ENCODE results near the gene TCP11.

TCP11 gene

DNA sequence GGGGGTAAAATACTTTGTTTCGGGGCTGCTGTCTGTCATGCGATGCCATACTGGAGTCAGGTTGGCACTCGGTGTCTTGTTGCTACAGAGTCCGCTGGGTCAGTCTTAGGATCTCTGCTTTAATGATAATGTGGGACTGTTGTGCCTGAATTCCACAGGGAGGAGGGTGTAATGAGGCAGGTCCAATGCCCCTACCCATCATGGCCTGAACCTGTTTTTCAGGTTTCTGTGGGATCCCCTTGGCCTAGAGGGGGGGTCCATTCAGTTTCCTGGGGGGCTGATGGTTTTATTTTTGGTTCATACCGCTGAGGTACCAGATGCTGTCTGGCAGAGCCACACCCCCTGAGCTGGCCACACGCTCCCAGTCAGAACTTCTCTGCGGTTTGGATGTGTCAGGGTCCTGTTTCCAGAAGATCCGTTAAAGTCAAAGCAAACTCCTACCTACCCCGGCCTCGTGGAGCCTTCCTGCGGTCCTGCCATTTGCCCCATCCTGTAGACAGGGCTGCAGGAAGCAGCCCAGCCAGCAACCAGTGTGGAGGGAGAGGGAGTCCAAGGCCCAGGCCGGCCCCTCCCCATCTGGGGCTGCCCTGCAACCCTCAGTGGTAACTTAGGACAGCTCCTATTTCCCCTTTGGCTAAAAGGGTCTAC is 69.7 kb downstream of the TCP11 start:
- DNase-seq (ENCODE audit: low read depth, low spot score) = no peak

DNA sequence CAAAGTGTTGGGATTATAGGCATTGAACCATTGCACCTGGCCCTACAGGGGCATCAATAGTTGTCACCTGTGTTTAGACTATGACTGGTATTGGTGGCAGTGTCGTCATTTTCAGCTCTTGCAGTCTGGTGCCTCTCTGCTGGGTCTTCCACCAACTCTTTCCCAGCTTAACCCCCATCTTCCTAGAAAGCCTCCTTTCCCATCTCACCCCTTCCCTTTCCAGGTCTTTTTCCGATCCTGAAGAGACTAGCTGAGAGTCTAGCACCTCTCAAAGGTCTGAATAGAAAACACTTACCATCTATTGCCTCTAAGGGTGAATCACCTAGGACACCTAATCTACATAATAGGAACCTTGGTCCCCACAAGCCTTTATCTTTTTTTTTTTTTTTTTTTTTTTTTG is 71.0 kb downstream of the TCP11 start:
- ChIA-PET CTCF (no interaction called here), POLR2A (no interaction called here)
- DNase-seq (ENCODE audit: low read depth, low spot score) = no peak
- TF ChIP-seq, protein P1, sequence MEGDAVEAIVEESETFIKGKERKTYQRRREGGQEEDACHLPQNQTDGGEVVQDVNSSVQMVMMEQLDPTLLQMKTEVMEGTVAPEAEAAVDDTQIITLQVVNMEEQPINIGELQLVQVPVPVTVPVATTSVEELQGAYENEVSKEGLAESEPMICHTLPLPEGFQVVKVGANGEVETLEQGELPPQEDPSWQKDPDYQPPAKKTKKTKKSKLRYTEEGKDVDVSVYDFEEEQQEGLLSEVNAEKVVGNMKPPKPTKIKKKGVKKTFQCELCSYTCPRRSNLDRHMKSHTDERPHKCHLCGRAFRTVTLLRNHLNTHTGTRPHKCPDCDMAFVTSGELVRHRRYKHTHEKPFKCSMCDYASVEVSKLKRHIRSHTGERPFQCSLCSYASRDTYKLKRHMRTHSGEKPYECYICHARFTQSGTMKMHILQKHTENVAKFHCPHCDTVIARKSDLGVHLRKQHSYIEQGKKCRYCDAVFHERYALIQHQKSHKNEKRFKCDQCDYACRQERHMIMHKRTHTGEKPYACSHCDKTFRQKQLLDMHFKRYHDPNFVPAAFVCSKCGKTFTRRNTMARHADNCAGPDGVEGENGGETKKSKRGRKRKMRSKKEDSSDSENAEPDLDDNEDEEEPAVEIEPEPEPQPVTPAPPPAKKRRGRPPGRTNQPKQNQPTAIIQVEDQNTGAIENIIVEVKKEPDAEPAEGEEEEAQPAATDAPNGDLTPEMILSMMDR (IDR thresholded peaks at IDR 0.05; ENCODE audit: insufficient read depth, low read length, missing control alignments) = no peak
- no peak overlapping the region for H3K4me3 ChIP-seq (ENCODE audit: low read depth, low read length)

More for the DNA sequence above, 69.7 kb downstream of the TCP11 start:
- H3K4me3 ChIP-seq (ENCODE audit: low read depth, low read length) = no peak overlapping the region
- ChIA-PET CTCF (no interaction called here), POLR2A (no interaction called here)
- TF ChIP-seq, protein P1 (IDR thresholded peaks at IDR 0.05; ENCODE audit: insufficient read depth, low read length, missing control alignments) = no peak

DNA sequence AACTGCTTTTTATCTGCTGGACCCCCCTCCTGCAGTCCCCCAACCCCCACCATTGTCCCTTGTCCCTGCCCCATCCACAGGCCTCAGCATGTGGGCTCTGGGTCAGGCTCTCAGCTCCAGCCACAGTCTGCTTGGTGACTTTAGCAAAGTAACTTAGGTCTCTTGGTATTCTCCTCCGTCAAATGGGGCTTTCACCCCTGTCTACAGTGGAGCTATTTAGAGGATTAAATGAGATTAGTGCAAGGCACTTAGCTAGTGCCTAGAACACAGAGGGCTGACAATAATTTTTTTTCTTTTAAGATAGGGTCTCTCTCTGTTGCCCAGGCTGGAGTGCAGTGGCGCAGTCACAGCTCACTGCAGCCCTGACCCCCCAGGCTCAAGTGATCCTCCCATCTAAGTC is 71.9 kb downstream of the TCP11 start:
- TF ChIP-seq, protein P1 (IDR thresholded peaks at IDR 0.05; ENCODE audit: insufficient read depth, low read length, missing control alignments) = no peak
- no peak for DNase-seq (ENCODE audit: low read depth, low spot score)
- POLR2A ChIA-PET = no interaction called here
- CTCF ChIA-PET = no interaction called here
- no peak overlapping the region for H3K4me3 ChIP-seq (ENCODE audit: low read depth, low read length)

DNA sequence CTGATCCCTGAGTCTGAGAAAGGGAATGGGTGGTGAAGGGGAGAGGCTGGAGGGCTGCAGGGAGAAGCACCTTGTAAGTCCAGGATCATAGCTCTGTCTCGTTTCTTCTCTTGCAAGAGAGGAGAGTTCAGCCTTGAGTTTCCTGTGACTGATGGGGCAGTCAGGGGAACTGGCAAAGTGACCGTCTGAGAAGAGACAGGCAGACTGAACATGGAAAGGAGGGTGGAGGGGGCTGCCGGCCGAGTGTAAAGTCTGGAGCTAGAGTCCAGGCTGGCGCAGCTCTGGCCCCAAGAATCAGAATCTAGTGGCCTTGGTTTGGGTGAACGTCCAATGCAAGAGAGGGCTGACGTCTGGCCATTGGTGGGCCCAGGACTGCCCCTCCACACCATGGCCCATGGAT is 72.5 kb downstream of the TCP11 start:
- CTCF ChIA-PET = no interaction called here
- POLR2A ChIA-PET = no interaction called here

DNA sequence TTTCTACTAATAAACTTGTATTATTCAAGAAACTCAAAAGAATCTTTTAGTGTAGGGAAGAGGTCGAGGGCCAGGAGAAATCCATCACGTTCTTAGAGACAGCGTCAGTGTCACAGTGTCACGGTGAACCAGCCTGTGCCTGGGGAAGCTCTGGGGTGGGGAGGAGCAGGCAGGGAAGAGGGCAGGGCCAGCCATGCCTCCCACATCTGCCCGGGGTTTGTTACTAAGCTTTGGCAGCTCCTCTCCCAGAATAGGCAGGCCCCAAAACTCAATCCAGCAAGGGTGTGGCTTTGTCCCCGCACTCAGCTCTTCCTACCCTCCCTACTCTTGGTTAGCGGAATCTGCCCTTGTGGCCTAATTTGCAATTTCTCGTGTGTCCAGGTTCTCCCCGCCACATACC is 72.9 kb downstream of the TCP11 start:
- CTCF ChIA-PET = no interaction called here
- TF ChIP-seq, protein P1 (IDR thresholded peaks at IDR 0.05; ENCODE audit: insufficient read depth, low read length, missing control alignments) = no peak
- H3K4me3 ChIP-seq (ENCODE audit: low read depth, low read length) = no peak overlapping the region
- DNase-seq (ENCODE audit: low read depth, low spot score) = no peak
- POLR2A ChIA-PET = no interaction called here

More for the DNA sequence above, 72.5 kb downstream of the TCP11 start:
- TF ChIP-seq, protein P1 (IDR thresholded peaks at IDR 0.05; ENCODE audit: insufficient read depth, low read length, missing control alignments) = no peak
- DNase-seq (ENCODE audit: low read depth, low spot score) = no peak
- H3K4me3 ChIP-seq (ENCODE audit: low read depth, low read length) = no peak overlapping the region

Measured in AG04449 (cell line).